Measurements from ENCODE around the gene C5.

DNA sequence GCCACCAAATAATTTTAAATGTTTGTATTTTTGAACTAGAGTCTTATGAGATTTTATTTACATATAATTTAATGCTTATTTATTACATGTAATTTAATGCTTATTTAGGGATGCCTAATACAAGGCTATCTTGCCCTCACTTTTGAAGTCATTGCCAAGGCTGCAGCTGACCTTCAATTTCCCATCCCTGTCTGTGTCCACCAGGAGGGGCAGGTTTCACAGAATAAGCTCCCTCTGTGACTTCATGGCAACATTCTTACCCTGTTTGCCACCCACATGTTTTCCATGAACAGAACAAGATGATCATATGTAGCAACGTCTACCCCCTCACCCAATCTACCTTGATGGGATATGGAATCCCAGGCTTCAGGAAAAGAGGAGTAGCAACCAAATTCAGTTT, 27.0 kb downstream of the C5 start:
- TF ChIP-seq, protein P1, sequence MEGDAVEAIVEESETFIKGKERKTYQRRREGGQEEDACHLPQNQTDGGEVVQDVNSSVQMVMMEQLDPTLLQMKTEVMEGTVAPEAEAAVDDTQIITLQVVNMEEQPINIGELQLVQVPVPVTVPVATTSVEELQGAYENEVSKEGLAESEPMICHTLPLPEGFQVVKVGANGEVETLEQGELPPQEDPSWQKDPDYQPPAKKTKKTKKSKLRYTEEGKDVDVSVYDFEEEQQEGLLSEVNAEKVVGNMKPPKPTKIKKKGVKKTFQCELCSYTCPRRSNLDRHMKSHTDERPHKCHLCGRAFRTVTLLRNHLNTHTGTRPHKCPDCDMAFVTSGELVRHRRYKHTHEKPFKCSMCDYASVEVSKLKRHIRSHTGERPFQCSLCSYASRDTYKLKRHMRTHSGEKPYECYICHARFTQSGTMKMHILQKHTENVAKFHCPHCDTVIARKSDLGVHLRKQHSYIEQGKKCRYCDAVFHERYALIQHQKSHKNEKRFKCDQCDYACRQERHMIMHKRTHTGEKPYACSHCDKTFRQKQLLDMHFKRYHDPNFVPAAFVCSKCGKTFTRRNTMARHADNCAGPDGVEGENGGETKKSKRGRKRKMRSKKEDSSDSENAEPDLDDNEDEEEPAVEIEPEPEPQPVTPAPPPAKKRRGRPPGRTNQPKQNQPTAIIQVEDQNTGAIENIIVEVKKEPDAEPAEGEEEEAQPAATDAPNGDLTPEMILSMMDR (conservative IDR thresholded peaks at IDR 0.05; ENCODE audit: low read length) = peak; percentile 50
- no peak for TF ChIP-seq EZH2phosphoT487 (IDR thresholded peaks at IDR 0.05; ENCODE audit: borderline replicate concordance)

Data from Loucy (cell line).